GM19351 (cell line): Measurements from ENCODE around the gene PLIN1.

Experiments used
- ATAC-seq: cut with Tn5 transposase; IDR thresholded peaks from one replicate; pipeline ENCODE4 v1.9.1; 2021; ENCODE audit warnings: mild to moderate bottlenecking, moderate library complexity; ENCODE audit not compliant: unreplicated experiment

PLIN1 gene

GRCh38 chr15:89672221-89673164 lies 6.7 kb downstream of the PLIN1 start:
- no peak for ATAC-seq

- ATAC-seq, result no peak
Measured at GRCh38 chr15:89671687-89672086, 7.5 kb downstream of the PLIN1 start.

DNA sequence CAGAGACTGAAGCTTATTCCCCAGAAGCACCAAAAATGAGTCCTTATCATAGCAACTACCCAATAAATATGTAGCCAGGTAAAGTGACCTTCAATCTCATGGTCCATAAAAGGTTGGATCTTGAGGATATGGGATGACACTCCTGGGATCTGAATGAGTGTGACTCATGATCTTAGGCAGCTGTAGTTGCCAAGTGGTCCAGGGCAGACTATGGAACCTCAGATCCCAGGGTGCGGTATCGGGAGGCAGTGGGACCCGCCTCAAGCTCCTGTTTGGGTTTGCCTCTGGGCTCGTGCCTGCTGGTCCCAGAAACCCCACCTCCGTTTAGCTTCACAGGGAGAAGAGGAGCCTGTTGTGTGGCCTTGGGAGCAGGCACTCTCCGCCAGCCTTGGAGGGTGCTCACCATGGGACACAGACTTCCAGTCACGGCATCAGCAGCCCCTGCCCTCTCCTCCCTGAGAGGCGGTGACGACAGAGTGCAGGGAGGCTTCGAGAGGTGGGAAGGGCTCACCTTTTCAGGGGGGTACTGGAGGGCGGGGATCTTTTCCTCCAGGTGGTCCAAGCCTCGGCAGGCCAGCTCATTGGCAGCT lies 8.1 kb downstream of the PLIN1 start:
- no peak for ATAC-seq

GRCh38 chr15:89669941-89670340 lies 9.2 kb downstream of the PLIN1 start:
- ATAC-seq, result no peak

DNA sequence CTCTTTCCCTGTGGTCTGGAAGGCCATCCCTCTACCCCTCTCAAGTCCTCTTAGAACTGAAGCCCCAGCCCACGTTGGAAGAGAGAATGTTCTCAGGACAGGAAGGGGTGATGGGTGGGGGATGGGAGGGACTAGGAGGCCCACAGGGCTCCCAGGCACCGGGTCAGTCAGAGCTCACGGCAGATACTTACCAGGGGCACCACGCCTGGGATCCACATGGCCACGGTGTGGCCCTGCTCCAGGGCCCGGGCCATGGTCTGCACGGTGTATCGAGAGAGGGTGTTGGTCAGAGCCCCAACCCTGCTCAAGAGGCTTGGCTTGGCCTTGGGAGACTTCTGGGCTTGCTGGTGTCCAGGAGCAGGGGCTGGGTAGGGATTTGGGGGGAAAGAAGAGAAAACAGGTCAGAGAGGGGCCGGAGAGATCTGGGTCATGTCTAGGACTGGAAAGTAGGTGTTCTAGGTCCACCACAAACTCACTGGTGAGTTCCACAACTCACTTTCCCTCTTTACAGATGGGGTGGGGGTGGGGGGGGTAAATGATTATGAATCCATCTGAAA lies 9.8 kb downstream of the PLIN1 start:
- no peak for ATAC-seq

DNA sequence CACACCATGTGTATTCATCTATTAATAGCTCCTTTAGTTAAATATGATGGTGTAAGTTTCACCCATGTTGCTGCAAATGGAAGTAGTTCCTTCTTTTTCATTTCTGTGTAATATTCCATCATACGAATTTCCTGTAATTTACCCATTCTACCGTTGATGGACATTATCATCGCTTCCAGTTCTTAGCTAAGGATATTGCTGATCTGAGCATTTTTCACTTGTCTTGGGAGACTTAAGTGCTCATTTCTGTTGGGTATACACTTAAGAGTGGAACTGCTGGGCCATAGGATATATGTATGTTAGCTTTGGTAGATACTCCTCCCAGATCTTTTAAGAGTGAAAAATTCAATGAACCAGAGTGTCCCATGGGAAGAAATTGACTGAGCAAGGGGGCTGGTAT lies 11.0 kb downstream of the PLIN1 start:
- ATAC-seq, result no peak

DNA sequence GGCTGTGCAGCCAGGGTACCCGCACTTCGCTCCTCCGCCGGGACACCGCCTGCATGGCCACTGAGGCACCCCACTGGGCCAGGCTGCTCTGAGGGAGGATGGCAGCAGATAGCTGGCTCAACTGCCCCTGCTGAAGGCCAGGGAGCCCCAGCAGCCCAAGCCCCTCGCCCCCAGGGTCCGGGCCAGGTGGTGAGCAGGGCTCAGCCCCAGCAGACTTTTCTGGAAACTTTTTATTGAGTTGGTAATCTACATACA lies 11.5 kb downstream of the PLIN1 start:
- no peak for ATAC-seq

DNA sequence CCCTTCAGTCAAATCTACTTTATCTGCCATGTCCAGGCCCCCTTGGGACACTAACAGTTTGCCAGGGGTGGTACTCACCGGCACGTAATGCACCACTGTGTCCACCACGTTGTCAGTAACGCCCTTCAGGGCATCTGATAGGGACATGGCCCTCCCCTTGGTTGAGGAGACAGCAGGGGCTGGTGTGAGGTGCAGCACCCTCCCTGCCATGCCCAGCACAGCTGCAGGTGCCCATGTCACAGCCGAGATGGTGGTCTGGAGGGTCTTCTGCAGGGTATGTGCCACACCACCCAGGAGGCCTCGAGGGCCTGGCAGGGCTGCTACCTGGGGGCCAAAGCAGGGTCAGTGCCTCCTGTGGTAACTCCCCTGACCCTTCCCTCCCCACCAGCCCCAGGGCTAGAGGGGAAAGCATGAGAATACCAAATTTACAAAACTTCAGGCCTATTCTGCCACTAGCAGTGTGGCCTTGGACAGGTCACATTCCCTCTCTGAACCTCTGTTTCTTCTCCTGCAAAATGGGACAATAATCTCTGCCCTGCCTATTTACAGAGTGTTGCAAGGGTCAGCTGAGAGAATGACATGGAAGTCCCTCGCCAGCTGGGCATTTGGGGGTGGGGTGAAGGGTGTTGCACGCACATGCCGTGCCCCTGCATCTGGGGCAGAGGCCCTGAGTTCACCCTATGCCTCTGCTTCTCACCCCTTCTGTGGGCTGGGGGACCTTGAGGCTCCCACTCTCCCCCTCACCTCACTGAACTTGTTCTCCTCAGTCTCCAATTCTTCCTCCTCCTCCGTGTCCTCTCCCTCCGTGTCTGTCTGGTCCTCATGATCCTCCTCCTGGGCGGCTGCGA lies 12.1 kb downstream of the PLIN1 start:
- no peak for ATAC-seq

- no peak for ATAC-seq
Measured at GRCh38 chr15:89666184-89666857, 12.8 kb downstream of the PLIN1 start.

- peak; percentile 63 for ATAC-seq
Measured at GRCh38 chr15:89665449-89666181, 13.6 kb downstream of the PLIN1 start.

DNA sequence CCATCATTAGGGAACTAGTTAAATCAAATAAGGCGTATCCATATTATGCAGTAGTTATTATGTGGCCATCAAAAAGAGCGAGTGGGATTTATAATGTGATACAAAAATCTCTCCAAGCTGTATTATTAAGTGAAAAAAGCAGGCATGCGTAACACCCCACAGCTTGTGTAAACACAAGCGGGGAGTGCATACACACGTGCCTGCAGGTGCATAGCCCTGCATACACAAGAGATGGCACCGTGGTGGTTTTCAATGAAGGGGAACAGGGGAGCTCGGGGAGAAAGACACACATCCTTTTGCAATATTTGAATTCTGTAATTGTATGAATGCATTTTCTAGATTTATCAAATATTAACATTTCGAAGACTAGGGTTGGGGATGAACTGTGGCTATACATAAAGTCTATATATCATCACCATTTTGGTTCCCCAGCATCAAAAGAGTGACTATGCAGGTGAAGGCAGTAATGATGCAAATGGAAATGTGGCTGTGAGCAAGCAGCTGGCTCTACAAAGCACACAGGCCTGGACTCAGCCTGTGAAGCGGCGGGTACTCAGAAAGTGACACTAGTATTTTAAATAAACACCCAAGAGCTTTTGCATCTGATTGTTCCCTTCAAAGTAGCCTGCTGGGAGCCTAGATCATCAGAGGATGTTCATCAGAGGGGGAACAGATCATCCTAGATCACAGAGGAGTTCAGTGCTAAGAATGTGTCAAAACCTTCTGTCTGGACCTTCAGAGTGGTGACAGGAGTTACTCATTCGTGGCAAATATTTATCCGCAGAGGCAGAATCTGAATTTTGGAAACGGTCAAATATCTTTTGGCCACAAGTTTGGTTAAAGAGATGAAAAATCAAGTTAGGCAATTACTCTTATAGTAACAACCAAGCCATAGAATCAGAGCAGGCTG lies 14.5 kb downstream of the PLIN1 start:
- no peak for ATAC-seq

DNA sequence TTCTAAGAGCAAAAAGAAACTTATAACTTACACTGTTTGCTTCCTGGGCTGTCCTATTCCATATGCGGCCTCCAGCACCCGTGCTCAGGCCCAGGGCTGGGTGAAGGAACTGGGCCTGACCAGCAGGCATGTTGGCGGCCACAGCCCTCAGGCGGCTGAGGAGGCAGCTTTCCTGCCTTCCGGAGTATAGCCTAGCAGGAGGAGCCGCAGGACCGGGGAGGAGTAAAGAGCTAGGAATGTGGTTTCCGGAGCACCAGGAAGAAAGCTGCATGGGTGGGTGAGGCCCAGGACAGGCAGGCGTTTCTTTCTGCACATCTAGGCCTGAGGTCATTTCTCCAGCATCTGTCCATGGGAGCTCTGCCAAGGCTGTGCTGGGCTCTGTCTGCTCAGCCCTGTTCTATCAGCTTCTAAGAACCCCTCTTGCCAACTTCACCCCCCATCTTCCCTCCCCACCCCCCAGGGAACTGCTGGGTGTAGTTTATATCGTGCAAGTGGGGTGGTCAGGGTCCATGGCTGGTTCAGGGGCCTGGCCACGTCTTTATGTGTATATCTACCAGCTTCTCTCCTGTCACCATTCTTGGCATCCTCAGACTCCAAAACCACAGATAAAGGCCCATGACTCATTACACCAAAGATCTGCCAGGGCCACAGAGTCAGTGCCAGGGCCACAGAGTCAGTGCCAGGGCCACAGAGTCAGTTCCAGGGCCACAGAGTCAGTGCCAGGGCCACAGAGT lies 16.1 kb downstream of the PLIN1 start:
- ATAC-seq, result no peak

DNA sequence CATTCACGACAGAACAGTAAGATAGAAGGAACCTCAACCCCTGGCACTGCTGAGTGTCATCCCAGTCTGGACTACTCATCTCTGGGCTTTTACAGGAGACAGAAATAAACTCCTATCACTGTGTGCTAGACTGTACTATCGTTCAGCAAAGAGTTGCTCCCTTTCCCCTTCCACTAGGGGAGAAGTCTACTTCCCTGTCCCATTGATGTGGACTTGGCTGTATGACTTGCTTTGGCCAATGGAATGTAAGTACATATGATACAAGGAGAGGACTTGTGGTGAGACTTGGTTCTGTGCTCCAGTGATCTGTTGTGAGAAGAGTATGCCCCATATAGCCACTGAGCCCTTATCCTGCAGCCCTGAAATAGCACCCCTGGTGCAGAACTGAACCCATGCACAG lies 18.6 kb downstream of the PLIN1 start:
- ATAC-seq, result no peak

GRCh38 chr15:89659295-89659694 lies 19.9 kb downstream of the PLIN1 start:
- ATAC-seq, result no peak

DNA sequence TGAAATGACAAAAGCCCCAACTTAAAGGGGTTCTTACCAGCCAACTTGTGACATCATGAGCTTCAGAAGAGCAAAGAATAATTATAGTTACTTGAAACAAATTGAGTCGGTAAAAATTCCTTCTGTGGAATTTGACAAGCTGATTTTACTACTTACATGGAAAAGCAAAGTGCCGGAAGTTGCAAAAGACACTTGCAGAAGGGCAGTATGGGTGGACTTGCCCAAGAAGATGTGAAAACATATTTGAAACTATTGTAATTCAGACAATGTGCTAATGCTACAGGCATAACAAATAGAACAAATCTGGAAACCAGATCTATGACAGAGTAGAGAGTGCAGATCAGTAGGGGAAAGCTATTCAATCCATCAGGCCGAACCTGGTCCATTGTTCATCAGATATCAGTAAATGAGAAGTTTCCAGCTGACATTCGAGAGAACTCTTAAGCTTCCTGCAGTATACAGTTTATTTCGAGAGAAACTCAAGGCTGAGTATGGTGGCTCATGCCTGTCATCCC lies 21.4 kb downstream of the PLIN1 start:
- ATAC-seq, result no peak

DNA sequence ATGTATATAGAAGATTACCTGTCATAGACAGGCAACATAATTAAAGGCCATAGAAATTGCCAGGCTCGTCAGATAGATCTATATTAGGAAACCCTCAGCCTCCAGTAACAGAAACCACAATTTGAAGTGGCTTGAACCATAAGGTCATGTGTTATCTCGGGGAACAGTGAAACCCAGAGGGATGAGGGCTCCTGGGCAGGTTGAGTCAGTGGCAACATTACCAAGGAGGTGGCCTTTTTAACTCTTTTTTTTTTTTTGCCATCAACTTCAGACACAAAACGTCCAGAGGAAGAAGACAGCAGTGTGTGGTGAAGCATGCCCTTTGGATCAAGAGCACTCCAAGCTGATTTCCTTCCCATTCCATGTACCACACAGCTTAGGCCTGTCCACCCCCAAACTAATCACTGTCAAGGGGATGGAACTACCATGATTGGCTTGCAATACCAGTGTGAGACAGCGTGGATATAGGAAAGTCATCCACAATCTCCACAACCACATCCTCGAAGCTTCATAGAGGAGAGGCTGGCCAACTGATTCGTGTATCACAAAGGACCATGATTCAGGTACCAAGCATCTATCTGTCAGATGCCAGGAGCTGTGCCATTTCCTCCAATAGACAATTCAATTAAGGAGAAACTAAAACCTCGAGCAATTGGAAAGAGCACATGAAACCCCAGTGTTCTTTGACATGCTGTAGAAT lies 22.9 kb downstream of the PLIN1 start:
- no peak for ATAC-seq
